IMR-90 (cell line): Measurements from ENCODE around the gene C19orf47. TPM values are rescaled to one million over a fixed set of nuclear protein-coding genes. Genes with fewer than 3 reads are reported as not detected.

Source experiments
- ATAC-seq: fragments of 200-7000 bp; cut with Tn5 transposase; 2 replicates; pipeline ENCODE4 v1.9.1; 2020; ENCODE audit warnings: low read depth, mild to moderate bottlenecking, moderate library complexity
- BruUV-seq: library from RNA; stranded (reverse); fragments of 400-500 nt; replicated peaks from 2 replicates; lab custom pipeline; 2021; lab: Mats Ljungman, UMichigan
- CTCF ChIA-PET: fragments of 300-600 bp; formaldehyde crosslinking; extraction: SDS; loops from one replicate; lab custom pipeline; 2021; ENCODE audit warnings: antibody characterized with exemption; lab: Yijun Ruan, JAX
- POLR2A ChIA-PET: fragments of 300-600 bp; sonication (Branson Sonifier 250); formaldehyde crosslinking; loops from one replicate; lab custom pipeline; 2022; ENCODE audit warnings: antibody characterized with exemption; ENCODE audit not compliant: unreplicated experiment; lab: Charles Lee
- DNase-seq: peaks from one replicate; pipeline ENCODE4 v3.0.0; 2013
- H2AFZ ChIP-seq: replicated peaks from 2 replicates; pipeline ENCODE3; 2013; ENCODE audit warnings: low read length, mild to moderate bottlenecking; ENCODE audit not compliant: poor library complexity
- H2AK5ac ChIP-seq: 2 replicates; pipeline ENCODE4 v1.6.1; 2013; ENCODE audit warnings: low read depth, low read length, inconsistent platforms
- H2AK9ac ChIP-seq: replicated peaks from 2 replicates; pipeline ENCODE3; 2013; ENCODE audit warnings: mild to moderate bottlenecking, low read depth, low read length, moderate library complexity; ENCODE audit not compliant: poor library complexity
- H2BK120ac ChIP-seq: 2 replicates; pipeline ENCODE4 v1.6.1; 2013; ENCODE audit warnings: low read depth, low read length, inconsistent platforms
- H2BK15ac ChIP-seq: 3 replicates; pipeline ENCODE4 v1.6.1; 2013; ENCODE audit warnings: low read depth, low read length, inconsistent platforms
- H2BK20ac ChIP-seq: 2 replicates; pipeline ENCODE4 v1.6.1; 2013; ENCODE audit warnings: low read depth, mild to moderate bottlenecking, inconsistent platforms, low read length, moderate library complexity
- H2BK5ac ChIP-seq: 2 replicates; pipeline ENCODE4 v1.6.1; 2013; ENCODE audit warnings: mild to moderate bottlenecking, low read depth, low read length, inconsistent platforms; ENCODE audit not compliant: poor library complexity, severe bottlenecking
- H3K14ac ChIP-seq: replicated peaks from 2 replicates; pipeline ENCODE4 v1.6.1; 2013; ENCODE audit warnings: low read depth, low read length, inconsistent platforms
- H3K18ac ChIP-seq: 2 replicates; pipeline ENCODE4 v1.6.1; 2013; ENCODE audit warnings: low read depth, low read length, control low read depth
- H3K23ac ChIP-seq: 2 replicates; pipeline ENCODE4 v1.6.1; 2013; ENCODE audit warnings: low read depth, low read length, inconsistent platforms
- H3K27ac ChIP-seq: 2 replicates; pipeline ENCODE4 v1.5.1; 2013; ENCODE audit warnings: mild to moderate bottlenecking, control low read depth, low read length; ENCODE audit not compliant: insufficient read depth
- H3K27me3 ChIP-seq: 2 replicates; pipeline ENCODE4 v1.6.1; 2013; ENCODE audit warnings: low read length; ENCODE audit not compliant: control insufficient read depth, insufficient read depth
- H3K36me3 ChIP-seq: 2 replicates; pipeline ENCODE4 v1.6.1; 2013; ENCODE audit warnings: low read length, mixed read lengths; ENCODE audit not compliant: control insufficient read depth, insufficient read depth
- H3K4ac ChIP-seq: 2 replicates; pipeline ENCODE4 v1.6.1; 2013; ENCODE audit warnings: low read depth, low read length, inconsistent platforms
- H3K4me1 ChIP-seq: 2 replicates; pipeline ENCODE4 v1.6.1; 2013; ENCODE audit warnings: low read length, mixed read lengths; ENCODE audit not compliant: control insufficient read depth, insufficient read depth
- H3K4me2 ChIP-seq: 2 replicates; pipeline ENCODE4 v1.6.1; 2013; ENCODE audit warnings: low read depth, mild to moderate bottlenecking, control low read depth, low read length, moderate library complexity
- H3K4me3 ChIP-seq: 2 replicates; pipeline ENCODE4 v1.5.1; 2013; ENCODE audit warnings: low read depth, mild to moderate bottlenecking, control low read depth, low read length, moderate library complexity; ENCODE audit not compliant: insufficient read depth
- H3K56ac ChIP-seq: 2 replicates; pipeline ENCODE4 v1.6.1; 2013; ENCODE audit warnings: low read length, inconsistent platforms; ENCODE audit not compliant: insufficient read depth; ENCODE audit errors: extremely low read depth
- H3K79me1 ChIP-seq, 2 experiments: 2 replicates each; pipeline ENCODE4 v1.6.1; 2013; ENCODE audit warnings: low read length in 2 of 2, inconsistent platforms in 1 of 2, low read depth in 1 of 2
- H3K9ac ChIP-seq: 2 replicates; pipeline ENCODE4 v1.6.1; 2013; ENCODE audit warnings: low read depth, low read length, control low read depth
- H3K9me1 ChIP-seq: 2 replicates; pipeline ENCODE4 v1.6.1; 2013; ENCODE audit warnings: low read length, inconsistent platforms; ENCODE audit not compliant: insufficient read depth
- H3K9me3 ChIP-seq: 2 replicates; pipeline ENCODE4 v1.6.1; 2013; ENCODE audit warnings: low read length; ENCODE audit not compliant: control insufficient read depth, insufficient read depth
- H4K20me1 ChIP-seq: 2 replicates; pipeline ENCODE4 v1.6.1; 2013; ENCODE audit warnings: low read length, inconsistent platforms; ENCODE audit not compliant: insufficient read depth
- H4K5ac ChIP-seq: 2 replicates; pipeline ENCODE4 v1.6.1; 2013; ENCODE audit warnings: mild to moderate bottlenecking, low read depth, low read length, control low read depth
- H4K8ac ChIP-seq, 2 experiments: 2 replicates each; pipeline ENCODE4 v1.6.1; 2013; ENCODE audit warnings: low read depth in 2 of 2, low read length in 2 of 2, control low read depth in 1 of 2, inconsistent platforms in 1 of 2
- H4K91ac ChIP-seq: 2 replicates; pipeline ENCODE4 v1.6.1; 2013; ENCODE audit warnings: low read depth, low read length, inconsistent platforms; ENCODE audit not compliant: insufficient read depth
- CEBPB ChIP-seq: IDR thresholded peaks from 2 replicates; pipeline ENCODE4 v1.6.1; 2012; ENCODE audit warnings: low read depth, low read length, improper control_type of control experiment
- WGBS, 2 experiments: methylation state at CpG; one replicate each; pipeline versions ENCODE4 v1.1.5 to v1.1.7; 2013; ENCODE audit warnings: missing lambda C conversion rate in 2 of 2; ENCODE audit not compliant: insufficient read length in 1 of 2; ENCODE audit errors: extremely low coverage in 2 of 2; 5-methylcytosine and 5-hydroxymethylcytosine counted together
- dilution Hi-C: fragments of 300-500 bp; cut with HindIII; formaldehyde crosslinking; loops from one replicate; pipeline ENCODE4 v1.14.3; 2018; ENCODE audit warnings: low sequenced_read_pairs; ENCODE audit not compliant: unreplicated experiment
- in situ Hi-C: fragments of 300-500 bp; cut with MboI; formaldehyde crosslinking; loops from 3 replicates; pipeline ENCODE4 v1.14.3; 2019; ENCODE audit warnings: low sequenced_read_pairs, inconsistent platforms, mixed read lengths
- intact Hi-C: fragments of 100-400 bp; cut with micrococcal nuclease; formaldehyde crosslinking; loops from 2 replicates; pipeline ENCODE4 v1.10.0; 2022
- polyA plus RNA-seq, 3 experiments: library from polyadenylated mRNA; depleted of rRNA; stranded (reverse); fragments of >200 nt; gene quantifications; 2 replicates each; pipeline ENCODE4 v1.2.3, GENCODE V29; 2012; ENCODE audit warnings: low replicate concordance in 1 of 3
- total RNA-seq: library from RNA; depleted of rRNA; stranded (reverse); fragments of >200 nt; gene quantifications from 2 replicates; pipeline ENCODE4 v1.2.3, GENCODE V29; 2012

Gene C19orf47
- total and polyA plus RNA-seq, 2 of the 4 experiments (the other 2 are of a cell fraction): 3.6 to 16.3 TPM

GRCh38 chr19:40387155-40387554 is 39.0 kb upstream of the C19orf47 start:
- Histone ChIP-seq H3K18ac (no peak overlapping the region), H3K4me2 (no peak overlapping the region), H4K5ac (no peak overlapping the region), H3K4ac (no peak overlapping the region), H3K4me3 (no peak overlapping the region), H4K8ac (no peak overlapping the region), H3K9ac (no peak overlapping the region), H2BK5ac (no peak overlapping the region), H3K27ac (no peak overlapping the region), H2BK120ac (no peak overlapping the region), H4K20me1 (no peaks in the 10 kb centered on the region), H3K56ac (no peak overlapping the region), H3K9me1 (no peaks in the 10 kb centered on the region), H2AK5ac (no peak overlapping the region), H2AFZ (no peak overlapping the region), H3K79me1 (no peaks in the 10 kb centered on the region), H3K4me1 (no peaks in the 10 kb centered on the region), H3K9me3 (no peaks in the 10 kb centered on the region), H3K14ac (no peak overlapping the region), H2BK15ac (no peak overlapping the region), H3K27me3 (no peaks in the 10 kb centered on the region; the same call in 1 of the 2 replicates), H2AK9ac (no peak overlapping the region), H3K23ac (no peak overlapping the region), H3K36me3 (no peaks in the 10 kb centered on the region), H2BK20ac (no peak overlapping the region), H4K91ac (no peak overlapping the region)
- BruUV-seq: no TSS peak
- no peak for TF ChIP-seq CEBPB
- WGBS, 2 experiments: 81% methylated on average over 6 of the region's 10 CpGs; no CpG with 5 or more reads in 1 of the 2 experiments
- no peak for DNase-seq
- dilution Hi-C loops: no loop called here
- ChIA-PET CTCF (no interaction called here), POLR2A (no interaction called here)
- intact Hi-C loops: no loop called here
- in situ Hi-C loops: no loop called here
- ATAC-seq: no peak
